Parathyroid adenoma (tissue), 2 donors: Measurements from ENCODE around the gene FAM3D.
"Not testable (repeated sequence)": the region's sequence is repeated elsewhere in the genome, so short reads cannot be mapped to it uniquely, and the experiment has no call there.

Source experiments
- H2AFZ ChIP-seq: fragments of 300-600 bp; sonication (generic); one replicate; pipeline ENCODE4 v1.7.0; 2017; ENCODE audit warnings: antibody characterized with exemption, mild to moderate bottlenecking
- H3K27ac ChIP-seq: fragments of 300-600 bp; sonication (generic); one replicate; pipeline ENCODE4 v1.7.0; 2017
- H3K27me3 ChIP-seq: fragments of 300-600 bp; sonication (generic); one replicate; pipeline ENCODE4 v1.7.0; 2017; ENCODE audit warnings: low read length; ENCODE audit not compliant: control insufficient read depth, insufficient read depth
- H3K36me3 ChIP-seq: fragments of 300-600 bp; sonication (generic); one replicate; pipeline ENCODE4 v1.7.0; 2017; ENCODE audit warnings: low read length; ENCODE audit not compliant: control insufficient read depth, insufficient read depth
- H3K4me1 ChIP-seq: fragments of 300-600 bp; sonication (generic); one replicate; pipeline ENCODE4 v1.7.0; 2017; ENCODE audit warnings: control low read depth
- H3K4me2 ChIP-seq: fragments of 300-600 bp; sonication (generic); one replicate; pipeline ENCODE4 v1.7.0; 2017; ENCODE audit warnings: low read length
- H3K4me3 ChIP-seq: fragments of 300-600 bp; sonication (generic); one replicate; pipeline ENCODE4 v1.7.0; 2017; ENCODE audit warnings: low read depth, low read length
- H3K79me2 ChIP-seq: fragments of 300-600 bp; sonication (generic); one replicate; pipeline ENCODE4 v1.7.0; 2017; ENCODE audit warnings: control low read depth
- H3K9ac ChIP-seq: fragments of 300-600 bp; sonication (generic); one replicate; pipeline ENCODE4 v1.7.0; 2017; ENCODE audit warnings: mild to moderate bottlenecking
- H3K9me3 ChIP-seq: fragments of 300-600 bp; sonication (generic); one replicate; pipeline ENCODE4 v1.7.0; 2017; ENCODE audit warnings: low read length; ENCODE audit not compliant: control insufficient read depth
- CTCF ChIP-seq: fragments of 300-600 bp; sonication (generic); IDR thresholded peaks from one replicate; pipeline ENCODE4 v1.7.0; 2017; ENCODE audit warnings: antibody characterized with exemption, mild to moderate bottlenecking
- donor health status: primary hyperparathyroidism.

The FAM3D gene

GRCh38 chr3:58697561-58697960 is 31.0 kb upstream of the FAM3D start:
- no peak overlapping the region for H3K4me3 ChIP-seq
- H3K9me3 ChIP-seq = no peaks in the 10 kb centered on the region
- H3K4me2 ChIP-seq = no peak overlapping the region
- TF ChIP-seq CTCF = no peak
- no peak overlapping the region for H2AFZ ChIP-seq
- H3K9ac ChIP-seq = no peak overlapping the region
- no peaks in the 10 kb centered on the region for H3K4me1 ChIP-seq
- H3K27ac ChIP-seq = no peak overlapping the region
- no peaks in the 10 kb centered on the region for H3K79me2 ChIP-seq
- H3K27me3 ChIP-seq = no peaks in the 10 kb centered on the region
- H3K36me3 ChIP-seq = no peaks in the 10 kb centered on the region

- H3K27me3 ChIP-seq, H3K9ac ChIP-seq, H3K27ac ChIP-seq, H3K4me2 ChIP-seq, H3K79me2 ChIP-seq, H3K4me1 ChIP-seq, H3K9me3 ChIP-seq, H2AFZ ChIP-seq, H3K4me3 ChIP-seq, H3K36me3 ChIP-seq: not testable (repeated sequence)
These were observed 30.2 kb upstream of the FAM3D start for GRCh38 chr3:58696813-58697212.

GRCh38 chr3:58696093-58696492 is 29.5 kb upstream of the FAM3D start:
- Histone ChIP-seq H3K9ac (no peak overlapping the region), H3K27me3 (no peaks in the 10 kb centered on the region), H3K4me2 (no peak overlapping the region), H3K27ac (no peak overlapping the region), H3K36me3 (no peaks in the 10 kb centered on the region), H3K79me2 (no peaks in the 10 kb centered on the region), H3K4me1 (no peaks in the 10 kb centered on the region), H3K4me3 (no peak overlapping the region), H3K9me3 (no peaks in the 10 kb centered on the region), H2AFZ (no peak overlapping the region)
- TF ChIP-seq CTCF = no peak

- H3K4me3 ChIP-seq, H3K79me2 ChIP-seq, H3K27me3 ChIP-seq, H3K4me1 ChIP-seq, H3K36me3 ChIP-seq, H3K9me3 ChIP-seq, H3K27ac ChIP-seq, H2AFZ ChIP-seq, H3K4me2 ChIP-seq, H3K9ac ChIP-seq: not testable (repeated sequence)
These were observed 28.7 kb upstream of the FAM3D start for GRCh38 chr3:58695284-58695683.

GRCh38 chr3:58693940-58694850 is 27.6 kb upstream of the FAM3D start:
- H3K4me3 ChIP-seq = no peak overlapping the region
- H3K9ac ChIP-seq = no peak overlapping the region
- H3K36me3 ChIP-seq = no peaks in the 10 kb centered on the region
- no peak overlapping the region for H3K27ac ChIP-seq
- TF ChIP-seq CTCF = no peak
- no peaks in the 10 kb centered on the region for H3K4me1 ChIP-seq
- H3K79me2 ChIP-seq = no peaks in the 10 kb centered on the region
- no peak overlapping the region for H2AFZ ChIP-seq
- no peaks in the 10 kb centered on the region for H3K9me3 ChIP-seq
- H3K27me3 ChIP-seq = no peaks in the 10 kb centered on the region
- no peak overlapping the region for H3K4me2 ChIP-seq
